NCI-H2227 (cell line): ENCODE results near the gene SP1.
"Not testable (repeated sequence)": the region's sequence is repeated elsewhere in the genome, so short reads cannot be mapped to it uniquely, and the experiment has no call there.

Source experiments
- DNase-seq: peaks from one replicate; lab custom pipeline; 2025; ENCODE audit not compliant: unreplicated experiment; lab: John Stamatoyannopoulos, UW

The SP1 gene

DNA sequence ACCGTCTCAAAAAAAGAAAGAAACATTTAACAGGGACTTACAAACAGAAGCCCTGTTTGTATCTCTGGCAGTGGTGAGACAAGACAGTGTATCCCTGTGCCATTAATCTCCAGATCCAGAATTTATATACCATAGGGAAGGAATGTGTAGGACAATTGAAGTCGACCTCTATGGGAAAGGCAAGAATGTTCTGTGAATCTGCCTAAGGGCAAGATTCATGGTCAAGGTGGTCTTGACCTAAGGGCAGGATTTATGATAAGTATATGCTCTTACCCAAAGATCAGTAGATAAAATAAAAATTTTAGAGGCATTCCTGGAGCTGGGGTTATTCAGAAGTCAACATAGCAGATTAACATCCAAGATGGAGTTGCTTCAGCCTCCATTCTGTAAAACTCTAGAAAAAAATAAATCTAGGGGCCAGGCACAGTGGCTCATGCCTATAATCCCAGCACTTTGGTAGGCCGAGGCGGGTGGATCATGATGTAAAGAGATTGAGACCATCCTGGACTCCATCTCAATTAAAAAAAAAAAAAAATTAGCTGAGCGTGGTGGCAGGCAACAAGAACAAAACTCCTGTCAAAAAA is 21.0 kb upstream of the SP1 start:
- DNase-seq = no peak

DNA sequence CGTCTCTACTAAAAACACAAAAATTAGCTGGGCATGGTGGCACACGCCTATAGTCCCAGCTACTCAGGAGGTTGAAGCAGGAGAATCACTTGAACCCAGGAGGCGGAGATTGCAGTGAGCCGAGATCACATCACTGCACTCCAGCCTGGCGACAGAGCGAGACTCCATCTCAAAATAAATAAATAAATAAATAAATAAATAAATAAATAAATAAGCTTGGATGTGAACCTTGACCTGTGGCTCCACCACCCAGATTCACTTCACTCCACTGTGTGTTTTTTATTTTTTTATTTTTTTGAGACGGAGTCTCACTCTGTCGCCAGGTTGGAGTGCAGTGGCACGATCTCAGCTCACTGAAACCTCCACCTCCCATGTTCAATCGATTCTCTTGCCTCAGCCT is 18.3 kb upstream of the SP1 start:
- not testable (repeated sequence) for DNase-seq

DNA sequence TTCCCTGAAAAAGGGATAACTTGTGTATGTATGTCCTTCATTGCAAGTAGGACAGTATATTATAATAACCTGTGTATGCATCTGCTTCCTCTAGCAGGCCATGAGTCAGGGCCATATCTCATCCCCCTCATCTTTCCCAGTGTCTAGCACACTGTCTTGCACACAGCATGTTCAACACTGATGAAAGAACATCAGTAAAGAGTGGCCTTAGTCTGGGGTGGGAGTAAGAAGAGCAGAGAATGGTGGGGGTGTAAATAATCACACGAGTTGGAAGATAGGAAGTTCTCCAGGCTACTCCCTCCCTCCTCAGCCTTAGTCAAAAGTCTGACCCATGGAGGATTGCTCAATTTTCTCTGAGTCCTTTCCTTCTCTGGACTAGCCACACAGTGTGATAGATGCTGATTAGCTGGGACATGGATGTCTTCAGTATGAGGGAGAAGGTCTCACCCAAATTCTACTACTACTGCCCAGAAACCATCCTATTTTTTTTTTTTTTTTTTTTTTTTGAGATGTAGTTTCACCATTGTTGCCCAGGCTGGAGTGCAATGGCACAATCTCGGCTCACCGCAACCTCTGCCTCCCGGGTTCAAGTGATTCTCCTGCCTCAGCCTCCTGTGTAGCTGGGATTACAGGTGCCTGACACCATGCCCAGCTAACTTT is 14.6 kb upstream of the SP1 start:
- DNase-seq = no peak

DNA sequence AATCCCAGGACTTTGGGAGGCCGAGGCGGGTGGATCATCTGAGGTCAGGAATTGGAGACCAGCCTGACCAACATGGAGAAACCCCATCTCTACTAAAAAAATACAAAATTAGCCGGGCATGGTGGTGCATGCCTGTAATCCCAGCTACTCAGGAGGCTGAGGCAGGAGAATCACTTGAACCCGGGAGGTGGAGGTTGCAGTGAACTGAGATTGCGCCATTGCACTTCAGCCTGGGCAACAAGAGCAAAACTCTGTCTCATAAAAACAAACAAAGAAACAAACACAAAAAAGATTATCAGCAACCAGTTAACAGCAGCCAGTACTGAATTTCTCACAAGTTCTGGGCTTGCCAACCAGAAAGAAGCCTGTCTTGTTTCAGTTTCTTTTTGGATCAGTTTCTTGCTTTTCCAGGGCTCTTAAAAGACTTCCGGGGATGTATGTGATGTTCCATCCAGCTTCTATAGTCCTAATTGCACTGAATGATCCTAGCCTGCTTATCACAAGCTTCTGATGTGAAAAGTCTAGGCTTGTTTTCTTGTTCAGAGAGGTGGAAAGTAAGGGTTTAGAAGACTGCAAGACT is 6.3 kb upstream of the SP1 start:
- DNase-seq = not testable (repeated sequence)

DNA sequence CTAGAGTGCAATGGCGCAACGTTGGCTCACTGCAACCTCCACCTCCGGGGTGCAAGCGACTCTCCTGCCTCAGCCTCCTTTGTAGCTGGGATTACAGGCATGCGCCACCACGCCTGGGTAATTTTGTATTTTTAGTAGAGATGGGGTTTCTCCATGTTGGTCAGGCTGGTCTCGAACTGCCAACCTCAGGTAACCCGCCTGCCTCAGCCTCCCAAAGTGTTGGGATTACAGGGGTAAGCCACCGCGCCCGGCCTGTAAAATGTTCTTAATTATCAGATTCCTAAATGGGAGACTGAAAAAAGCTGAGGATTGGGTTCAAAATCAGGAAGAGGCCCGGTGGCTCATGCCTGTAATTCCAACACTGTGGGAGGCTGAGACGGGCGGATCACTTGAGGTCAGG is 5.7 kb upstream of the SP1 start:
- not testable (repeated sequence) for DNase-seq

DNA sequence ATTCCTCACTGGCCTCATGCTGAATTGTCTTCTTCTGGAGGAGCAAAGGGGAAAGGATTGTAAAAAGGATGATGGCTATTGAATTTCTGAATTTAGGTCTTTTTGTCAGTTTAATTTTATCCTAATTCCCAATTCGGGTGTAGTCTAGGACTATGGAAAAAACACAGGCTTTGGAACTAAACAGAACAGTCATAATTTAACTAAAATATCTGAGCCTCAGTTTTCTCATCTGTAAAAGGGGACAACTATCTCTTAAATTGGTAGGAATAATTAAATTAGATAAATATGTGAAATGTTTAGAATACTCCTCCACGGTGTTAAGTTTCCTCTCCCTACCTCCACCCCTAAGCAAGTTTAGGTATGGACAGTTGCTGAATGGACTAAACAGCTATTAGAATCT is 3.2 kb upstream of the SP1 start:
- DNase-seq = no peak

DNA sequence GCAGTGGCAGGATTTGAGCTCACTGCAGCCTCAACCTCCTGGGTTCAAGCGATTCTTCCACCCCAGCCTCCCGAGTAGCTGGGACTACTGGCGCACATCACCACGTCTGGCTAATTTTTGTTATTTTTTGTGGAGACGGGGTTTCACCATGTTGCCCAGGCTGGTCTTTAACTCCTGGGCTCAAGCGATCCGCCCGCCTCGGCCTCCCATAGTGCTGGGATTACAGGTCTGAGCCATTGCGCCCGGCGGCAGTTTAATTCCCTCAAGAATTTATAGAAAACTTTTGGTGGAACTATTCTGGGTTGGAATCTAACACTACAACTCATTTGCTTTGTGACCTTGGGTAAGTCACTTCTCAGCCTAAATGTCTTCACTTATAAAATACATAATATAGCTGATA is 1.8 kb upstream of the SP1 start:
- no peak for DNase-seq

DNA sequence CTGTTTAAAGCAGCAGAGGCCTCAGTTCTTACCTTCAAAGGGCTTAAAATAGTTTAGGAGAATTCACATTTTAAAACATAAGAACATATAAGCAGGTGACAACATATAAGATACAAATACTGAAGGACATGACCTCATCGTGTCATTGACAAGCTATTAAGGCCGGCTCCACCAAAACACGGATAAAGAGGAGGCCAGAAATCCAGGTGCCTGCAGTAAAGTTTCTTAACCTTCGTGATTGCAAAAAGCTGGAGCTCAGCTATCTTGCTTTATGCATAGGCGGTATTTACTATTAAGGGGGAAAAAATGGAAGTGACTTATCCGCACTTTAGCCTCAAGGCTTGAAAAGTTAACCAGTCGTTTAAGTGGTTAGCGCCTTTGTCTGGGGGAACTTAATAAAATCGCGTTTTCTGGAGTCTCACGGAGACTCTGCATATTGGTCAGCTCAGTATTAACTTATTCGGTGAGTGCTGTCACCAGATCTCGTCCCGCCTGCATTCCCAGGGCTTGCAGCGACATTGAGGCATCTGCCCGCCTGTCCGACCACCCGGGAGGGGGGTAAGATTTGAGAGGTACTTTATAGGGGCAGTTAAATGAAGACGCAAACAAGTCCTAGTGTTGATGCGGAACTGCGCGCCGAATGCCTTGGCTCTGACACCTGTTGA is 1.1 kb upstream of the SP1 start:
- DNase-seq = peak; percentile 18

DNA sequence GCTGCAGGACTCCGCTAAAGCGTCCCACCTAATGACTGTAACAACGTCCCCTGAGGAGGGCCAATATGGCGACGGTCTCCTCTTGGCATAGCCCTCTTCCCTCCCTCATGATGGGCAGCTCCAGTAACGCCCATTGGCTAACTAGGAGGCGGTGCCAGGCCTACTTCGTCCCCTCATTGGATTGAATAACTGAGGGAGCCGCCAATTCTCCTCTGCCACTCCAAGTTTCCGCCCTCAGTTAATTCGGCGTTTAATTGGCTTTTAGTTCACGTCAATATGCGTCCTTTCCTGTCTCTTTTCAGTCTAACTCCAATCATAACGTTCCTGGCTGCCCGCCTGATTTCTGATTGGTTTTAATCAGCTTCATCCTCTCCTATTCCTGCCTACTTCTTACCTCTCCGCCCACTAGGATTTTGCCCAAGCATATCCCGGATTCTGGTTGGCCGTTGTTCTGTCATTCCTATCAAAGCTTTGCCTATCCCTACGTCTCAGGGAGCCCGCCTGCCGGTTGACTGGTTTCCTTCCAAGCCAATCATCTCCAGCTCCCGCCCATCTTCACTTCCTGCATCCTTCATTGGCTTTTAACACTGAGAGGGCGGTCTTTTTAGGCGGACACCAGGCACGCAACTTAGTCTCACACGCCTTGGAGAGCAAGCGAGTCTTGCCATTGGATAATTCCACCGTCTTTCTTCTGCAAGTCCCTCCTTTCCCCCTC is 430 bp upstream of the SP1 start:
- DNase-seq = peak; percentile 100

DNA sequence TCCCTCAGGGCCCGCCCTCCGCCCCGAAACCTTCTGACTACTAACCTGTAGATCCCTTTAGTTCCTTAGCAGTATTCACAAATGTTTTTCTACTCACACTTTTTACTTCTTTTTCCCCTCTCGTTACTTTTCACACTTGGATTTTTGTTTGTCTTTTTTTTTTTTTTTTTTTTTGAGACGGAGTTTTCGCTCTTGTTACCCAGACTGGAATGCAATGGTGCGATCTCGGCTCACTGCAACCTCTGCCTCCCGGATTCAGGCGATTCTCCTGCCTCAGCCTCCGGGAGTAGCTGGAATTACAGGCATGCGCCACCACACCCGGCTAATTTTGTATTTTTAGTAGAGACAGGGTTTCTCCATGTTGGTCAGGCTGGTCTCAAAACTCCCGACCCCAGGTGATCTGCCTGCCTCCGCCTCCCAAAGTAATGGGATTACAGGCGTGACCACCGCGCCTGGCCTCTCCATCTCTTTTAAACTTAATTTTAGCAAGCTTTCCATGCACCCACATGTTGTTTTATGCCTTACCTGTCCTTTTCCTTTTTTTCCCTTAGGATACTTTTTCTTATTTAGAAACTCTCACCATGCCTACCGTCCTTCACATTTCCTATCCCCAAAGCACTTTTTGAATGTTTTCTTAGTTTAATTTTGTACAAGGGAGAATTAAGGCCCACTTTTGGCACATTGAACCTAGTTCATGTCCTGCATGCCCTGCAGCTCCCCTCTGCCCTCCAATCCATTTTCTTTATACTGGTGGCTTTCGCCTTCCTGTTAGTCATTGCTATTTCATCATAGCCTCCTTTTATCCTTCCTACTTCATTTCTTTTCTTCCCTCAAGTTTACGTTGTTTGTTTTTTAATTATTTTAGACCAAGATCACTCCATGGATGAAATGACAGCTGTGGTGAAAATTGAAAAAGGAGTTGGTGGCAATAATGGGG is 1.1 kb downstream of the SP1 start:
- no peak for DNase-seq

DNA sequence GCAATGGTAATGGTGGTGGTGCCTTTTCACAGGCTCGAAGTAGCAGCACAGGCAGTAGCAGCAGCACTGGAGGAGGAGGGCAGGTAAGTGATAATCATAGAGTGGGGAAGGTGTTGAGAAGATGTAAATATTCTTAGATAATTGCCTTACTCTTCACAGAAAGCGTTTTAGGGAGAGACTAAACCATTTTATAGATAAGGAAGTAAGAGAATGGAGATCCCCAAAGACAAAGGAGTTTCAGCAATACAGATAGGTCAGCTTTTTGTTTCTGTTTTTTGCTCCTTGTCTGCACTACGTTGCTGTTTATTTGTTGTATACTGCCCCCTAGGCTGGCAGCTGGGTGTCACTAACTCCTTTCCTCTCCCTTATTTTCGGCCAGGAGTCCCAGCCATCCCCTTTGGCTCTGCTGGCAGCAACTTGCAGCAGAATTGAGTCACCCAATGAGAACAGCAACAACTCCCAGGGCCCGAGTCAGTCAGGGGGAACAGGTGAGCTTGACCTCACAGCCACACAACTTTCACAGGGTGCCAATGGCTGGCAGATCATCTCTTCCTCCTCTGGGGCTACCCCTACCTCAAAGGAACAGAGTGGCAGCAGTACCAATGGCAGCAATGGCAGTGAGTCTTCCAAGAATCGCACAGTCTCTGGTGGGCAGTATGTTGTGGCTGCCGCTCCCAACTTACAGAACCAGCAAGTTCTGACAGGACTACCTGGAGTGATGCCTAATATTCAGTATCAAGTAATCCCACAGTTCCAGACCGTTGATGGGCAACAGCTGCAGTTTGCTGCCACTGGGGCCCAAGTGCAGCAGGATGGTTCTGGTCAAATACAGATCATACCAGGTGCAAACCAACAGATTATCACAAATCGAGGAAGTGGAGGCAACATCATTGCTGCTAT is 2.0 kb downstream of the SP1 start:
- peak; percentile 33 for DNase-seq

DNA sequence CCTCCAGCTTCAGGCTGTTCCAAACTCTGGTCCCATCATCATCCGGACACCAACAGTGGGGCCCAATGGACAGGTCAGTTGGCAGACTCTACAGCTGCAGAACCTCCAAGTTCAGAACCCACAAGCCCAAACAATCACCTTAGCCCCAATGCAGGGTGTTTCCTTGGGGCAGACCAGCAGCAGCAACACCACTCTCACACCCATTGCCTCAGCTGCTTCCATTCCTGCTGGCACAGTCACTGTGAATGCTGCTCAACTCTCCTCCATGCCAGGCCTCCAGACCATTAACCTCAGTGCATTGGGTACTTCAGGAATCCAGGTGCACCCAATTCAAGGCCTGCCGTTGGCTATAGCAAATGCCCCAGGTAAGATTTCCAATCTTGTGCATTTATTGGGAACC is 3.3 kb downstream of the SP1 start:
- no peak for DNase-seq

DNA sequence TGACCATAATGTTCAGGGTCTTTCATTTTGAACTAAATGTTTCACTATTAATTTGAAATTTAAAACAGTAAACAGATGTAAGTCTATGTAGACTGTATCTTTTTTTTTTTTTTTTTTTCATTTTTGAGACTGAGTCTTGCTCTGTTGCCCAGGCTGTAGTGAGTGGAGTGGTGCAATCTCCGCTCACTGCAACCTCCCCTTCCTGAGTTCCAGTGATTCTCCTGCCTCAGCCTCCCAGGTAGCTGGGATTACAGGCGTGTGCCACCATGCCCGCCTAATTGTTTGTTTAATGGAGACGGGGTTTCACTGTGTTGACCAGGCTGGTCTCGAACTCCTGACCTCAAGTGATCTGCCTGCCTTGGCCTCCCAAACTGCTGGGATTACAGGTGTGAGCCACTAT is 6.4 kb downstream of the SP1 start:
- DNase-seq = not testable (repeated sequence)

DNA sequence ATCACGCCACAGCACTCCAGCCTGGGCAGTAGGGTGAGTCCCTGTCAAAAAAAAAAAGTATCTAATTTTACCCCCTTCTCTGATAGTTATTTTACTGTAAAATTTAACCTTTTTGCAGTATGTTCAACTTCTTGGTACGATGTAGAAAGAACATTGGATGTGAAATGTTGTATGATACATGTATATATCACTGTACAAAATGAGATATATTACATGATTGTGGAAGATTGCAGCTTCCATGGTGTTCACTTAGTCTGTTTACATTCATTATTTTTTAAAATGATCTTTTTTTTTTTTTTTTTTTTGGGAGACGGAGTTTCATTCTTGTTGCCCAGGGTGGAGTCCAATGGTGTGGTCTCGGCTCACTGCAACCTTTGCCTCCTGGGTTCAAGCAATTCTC is 9.0 kb downstream of the SP1 start:
- DNase-seq = no peak

DNA sequence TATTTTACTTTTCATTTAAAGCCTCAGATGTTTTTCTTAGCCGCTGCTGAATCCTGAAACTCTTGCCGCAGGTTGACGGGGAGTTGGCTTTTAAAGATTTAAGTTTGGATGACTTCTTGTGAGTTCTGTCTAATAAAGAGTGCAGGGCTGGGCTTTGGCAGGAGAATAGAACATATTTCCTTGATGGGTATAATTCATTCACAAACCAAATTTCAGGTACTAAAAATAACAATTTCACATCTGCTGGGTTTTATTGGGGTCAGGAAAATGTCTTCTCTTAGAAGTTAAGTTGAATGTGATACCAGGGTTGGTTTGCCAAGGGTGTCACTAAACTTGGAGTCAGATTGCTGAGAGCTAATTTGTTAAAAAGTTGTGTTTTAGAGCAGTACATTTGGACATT is 9.7 kb downstream of the SP1 start:
- no peak for DNase-seq

DNA sequence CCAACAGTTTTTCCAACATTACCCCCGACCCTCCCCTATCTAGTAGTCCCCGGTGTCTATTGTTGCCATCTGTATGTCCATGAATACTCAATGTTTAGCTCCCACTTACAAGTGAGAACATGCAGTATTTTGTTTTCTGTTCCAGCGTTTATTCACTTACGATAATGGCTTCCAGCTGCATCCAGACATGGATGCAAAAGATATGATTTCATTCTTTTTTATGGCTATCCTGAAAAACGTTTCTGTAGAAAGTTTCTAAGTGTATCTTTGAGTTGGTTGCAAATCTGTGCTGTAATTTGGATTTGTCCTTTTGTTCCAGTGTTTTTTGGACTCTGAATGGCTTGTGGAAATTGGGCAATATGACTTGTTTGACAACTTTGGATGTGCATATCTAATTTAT is 11.7 kb downstream of the SP1 start:
- no peak for DNase-seq

DNA sequence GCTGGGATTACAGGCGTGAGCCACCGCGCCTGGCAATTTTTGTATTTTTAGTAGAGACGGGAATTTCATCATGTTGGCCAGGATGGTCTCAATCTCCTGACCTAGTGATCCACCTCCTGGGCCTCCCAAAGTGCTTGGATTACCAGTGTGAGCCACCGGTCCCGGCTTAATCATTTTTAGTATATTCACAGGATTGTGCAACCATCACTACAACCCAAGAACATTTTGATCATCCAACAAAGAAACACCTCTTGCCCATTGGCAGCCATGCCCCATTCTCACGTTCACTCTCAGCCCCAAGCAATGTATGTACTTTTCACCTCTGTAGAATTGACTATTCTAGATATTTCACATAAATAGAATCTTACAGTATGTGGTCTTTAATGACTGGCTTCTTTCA is 19.9 kb downstream of the SP1 start:
- DNase-seq = no peak

DNA sequence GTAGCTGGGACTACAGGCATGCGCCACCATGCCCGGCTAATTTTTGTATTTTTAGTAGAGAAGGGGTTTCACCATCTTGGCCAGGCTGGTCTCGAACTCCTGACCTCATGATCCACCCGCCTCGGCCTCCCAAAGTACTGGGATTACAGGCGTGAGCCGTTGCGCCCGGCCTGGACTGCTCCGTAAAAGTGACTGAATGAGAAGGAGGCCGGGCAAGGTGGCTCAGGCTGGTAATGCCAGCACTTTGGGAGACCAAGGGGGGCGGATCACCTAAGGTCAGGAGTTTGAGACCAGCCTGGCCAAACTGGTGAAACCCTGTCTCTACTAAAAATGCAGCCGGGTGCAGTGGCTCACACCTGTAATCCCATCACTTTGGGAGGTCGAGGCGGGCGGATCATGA is 22.4 kb downstream of the SP1 start:
- not testable (repeated sequence) for DNase-seq

DNA sequence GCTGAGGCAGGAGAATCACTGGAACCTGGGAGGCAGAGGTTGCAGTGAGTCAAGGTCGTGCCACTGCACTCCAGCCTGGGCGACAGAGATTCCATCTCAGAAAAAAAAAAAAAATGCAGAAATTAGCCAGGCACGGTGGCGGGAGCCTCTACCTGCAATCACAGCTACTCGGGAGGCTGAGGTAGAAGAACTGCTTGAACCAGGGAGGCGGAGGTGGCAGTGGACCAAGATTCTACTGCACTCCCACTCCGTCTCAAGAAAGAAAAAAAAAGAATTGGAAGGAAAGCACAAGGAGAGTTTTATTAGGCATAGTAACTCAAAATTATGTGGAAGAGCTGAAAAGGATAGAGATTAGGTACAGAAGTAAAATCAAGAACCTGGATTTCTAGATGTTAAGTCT is 22.9 kb downstream of the SP1 start:
- no peak for DNase-seq

DNA sequence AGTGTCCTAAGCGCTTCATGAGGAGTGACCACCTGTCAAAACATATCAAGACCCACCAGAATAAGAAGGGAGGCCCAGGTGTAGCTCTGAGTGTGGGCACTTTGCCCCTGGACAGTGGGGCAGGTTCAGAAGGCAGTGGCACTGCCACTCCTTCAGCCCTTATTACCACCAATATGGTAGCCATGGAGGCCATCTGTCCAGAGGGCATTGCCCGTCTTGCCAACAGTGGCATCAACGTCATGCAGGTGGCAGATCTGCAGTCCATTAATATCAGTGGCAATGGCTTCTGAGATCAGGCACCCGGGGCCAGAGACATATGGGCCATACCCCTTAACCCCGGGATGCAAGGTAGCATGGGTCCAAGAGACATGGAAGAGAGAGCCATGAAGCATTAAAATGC is 31.0 kb downstream of the SP1 start:
- DNase-seq = no peak
